Limb (tissue), 2 donors: ENCODE results near the gene YJEFN3.

ENCODE experiments used
- DNase-seq, 2 donors: peaks; one replicate each; pipeline ENCODE4 v3.0.0-alpha.2; 2016; ENCODE audit errors: extremely low spot score in 2 of 2

The YJEFN3 gene

GRCh38 chr19:19579533-19580361, 51.0 kb downstream of the YJEFN3 start:
- no peak for DNase-seq

GRCh38 chr19:19580418-19580817, 51.7 kb downstream of the YJEFN3 start:
- DNase-seq: no peak

GRCh38 chr19:19581391-19581790, 52.7 kb downstream of the YJEFN3 start:
- no peak for DNase-seq

- no peak for DNase-seq
These were observed 53.8 kb downstream of the YJEFN3 start for GRCh38 chr19:19582471-19582870.

- no peak for DNase-seq
These were observed 55.6 kb downstream of the YJEFN3 start for GRCh38 chr19:19584356-19584755.
